Neural progenitor cell (in vitro differentiated cells): ENCODE measurements around the gene DGCR6.

Experiments
- CTCF ChIP-seq: fragments of 200-600 bp; sonication (generic); IDR thresholded peaks from 2 replicates; pipeline ENCODE4 v1.5.1; 2017; ENCODE audit warnings: antibody characterized with exemption, mild to moderate bottlenecking
- EZH2phosphoT487 ChIP-seq: fragments of 200-600 bp; sonication (generic); IDR thresholded peaks from 2 replicates; pipeline ENCODE4 v1.6.1; 2017; ENCODE audit warnings: antibody characterized with exemption

- TF ChIP-seq EZH2phosphoT487 (no peak), CTCF (no peak)
Observed at GRCh38 chr22:18925368-18926064, 19.4 kb downstream of the DGCR6 start.
